Skin epidermis (tissue), 12 donors: ENCODE measurements around the gene ARHGEF4.
"Not testable (repeated sequence)": the region's sequence is repeated elsewhere in the genome, so short reads cannot be mapped to it uniquely, and the experiment has no call there.

Experiments
- H3K27ac ChIP-seq, 21 experiments: fragments of 200-600 bp; sonication (generic) in 11 of 21; one replicate each; pipeline ENCODE4 v1.5.0; 2020; ENCODE audit warnings: mild to moderate bottlenecking in 3 of 21, inconsistent platforms in 2 of 21, moderate library complexity in 2 of 21
- H3K4me3 ChIP-seq, 7 experiments: fragments of 200-600 bp; sonication (generic) in 2 of 7; one replicate each; pipeline ENCODE4 v1.5.0; 2020; ENCODE audit warnings: inconsistent platforms in 2 of 7, mild to moderate bottlenecking in 2 of 7, moderate library complexity in 1 of 7

Gene ARHGEF4

GRCh38 chr2:130877258-130877657 is 40.5 kb downstream of the ARHGEF4 start:
- Histone ChIP-seq H3K4me3 (no peak overlapping the region), H3K27ac (no peak overlapping the region)

GRCh38 chr2:130878316-130878715 is 41.6 kb downstream of the ARHGEF4 start:
- Histone ChIP-seq H3K27ac (peak overlapping the region in 1 of 21 experiments; percentile 5), H3K4me3 (no peak overlapping the region)

- Histone ChIP-seq H3K4me3 (no peak overlapping the region), H3K27ac (peak overlapping the region in 1 of 21 experiments; percentile 5)
These were observed 42.2 kb downstream of the ARHGEF4 start for GRCh38 chr2:130878933-130879332.

GRCh38 chr2:130882111-130882690 is 45.5 kb downstream of the ARHGEF4 start:
- H3K4me3 ChIP-seq, result no peak overlapping the region
- H3K27ac ChIP-seq, result peak overlapping the region in 12 of 21 experiments; percentile 1 to 75 (median 61)

- Histone ChIP-seq H3K4me3 (no peak overlapping the region), H3K27ac (peak overlapping the region in 16 of 21 experiments; percentile 1 to 75 (median 47))
These were observed 46.3 kb downstream of the ARHGEF4 start for GRCh38 chr2:130882991-130883390.

- Histone ChIP-seq H3K4me3 (no peak overlapping the region), H3K27ac (peak overlapping the region in 17 of 21 experiments; percentile 1 to 75 (median 43))
These were observed 46.8 kb downstream of the ARHGEF4 start for GRCh38 chr2:130883496-130883895.

GRCh38 chr2:130884013-130884412 is 47.3 kb downstream of the ARHGEF4 start:
- Histone ChIP-seq H3K27ac (peak overlapping the region in 12 of 21 experiments; percentile 1 to 75 (median 34)), H3K4me3 (no peak overlapping the region)

- Histone ChIP-seq H3K27ac (peak overlapping the region in 9 of 21 experiments; percentile 4 to 70 (median 39)), H3K4me3 (no peak overlapping the region)
These were observed 47.8 kb downstream of the ARHGEF4 start for GRCh38 chr2:130884503-130884902.

- no peak overlapping the region for H3K4me3 ChIP-seq
- no peak overlapping the region for H3K27ac ChIP-seq
These were observed 50.9 kb downstream of the ARHGEF4 start for GRCh38 chr2:130887643-130888042.

- no peak overlapping the region for H3K4me3 ChIP-seq
- H3K27ac ChIP-seq, result peak overlapping the region in 7 of 21 experiments; percentile 9 to 73 (median 57)
These were observed 54.4 kb downstream of the ARHGEF4 start for GRCh38 chr2:130890941-130891669.

GRCh38 chr2:130891966-130892365 is 55.3 kb downstream of the ARHGEF4 start:
- H3K27ac ChIP-seq, result peak overlapping the region in 6 of 21 experiments; percentile 25 to 66 (median 59)

GRCh38 chr2:130892793-130893785 is 56.4 kb downstream of the ARHGEF4 start:
- no peak overlapping the region for H3K4me3 ChIP-seq
- peak overlapping the region in 12 of 21 experiments; percentile 8 to 76 (median 32) for H3K27ac ChIP-seq

More at GRCh38 chr2:130891966-130892365, 55.3 kb downstream of the ARHGEF4 start:
- no peak overlapping the region for H3K4me3 ChIP-seq

- H3K27ac ChIP-seq, result peak overlapping the region in 9 of 21 experiments; percentile 26 to 76 (median 40)
- no peak overlapping the region for H3K4me3 ChIP-seq
These were observed 57.7 kb downstream of the ARHGEF4 start for GRCh38 chr2:130894326-130894942.

GRCh38 chr2:130896813-130897212 is 60.1 kb downstream of the ARHGEF4 start:
- H3K27ac ChIP-seq, result peak overlapping the region in 3 of 21 experiments; percentile 17 to 55 (median 37)

GRCh38 chr2:130898553-130898952 is 61.8 kb downstream of the ARHGEF4 start:
- no peak overlapping the region for H3K4me3 ChIP-seq
- H3K27ac ChIP-seq, result peak overlapping the region in 4 of 21 experiments; percentile 42 to 49 (median 45)

More at GRCh38 chr2:130896813-130897212, 60.1 kb downstream of the ARHGEF4 start:
- H3K4me3 ChIP-seq, result no peak overlapping the region

GRCh38 chr2:130899306-130899705 is 62.6 kb downstream of the ARHGEF4 start:
- Histone ChIP-seq H3K4me3 (no peak overlapping the region), H3K27ac (no peak overlapping the region)

- H3K4me3 ChIP-seq, result no peak overlapping the region
- no peak overlapping the region for H3K27ac ChIP-seq
These were observed 64.3 kb downstream of the ARHGEF4 start for GRCh38 chr2:130901061-130901460.

GRCh38 chr2:130901626-130902025 is 64.9 kb downstream of the ARHGEF4 start:
- not testable (repeated sequence) for H3K4me3 ChIP-seq, H3K27ac ChIP-seq

- Histone ChIP-seq H3K27ac (no peak overlapping the region), H3K4me3 (no peak overlapping the region)
These were observed 72.1 kb downstream of the ARHGEF4 start for GRCh38 chr2:130908832-130909231.
